Measurements from ENCODE around the gene GLYATL2.

DNA sequence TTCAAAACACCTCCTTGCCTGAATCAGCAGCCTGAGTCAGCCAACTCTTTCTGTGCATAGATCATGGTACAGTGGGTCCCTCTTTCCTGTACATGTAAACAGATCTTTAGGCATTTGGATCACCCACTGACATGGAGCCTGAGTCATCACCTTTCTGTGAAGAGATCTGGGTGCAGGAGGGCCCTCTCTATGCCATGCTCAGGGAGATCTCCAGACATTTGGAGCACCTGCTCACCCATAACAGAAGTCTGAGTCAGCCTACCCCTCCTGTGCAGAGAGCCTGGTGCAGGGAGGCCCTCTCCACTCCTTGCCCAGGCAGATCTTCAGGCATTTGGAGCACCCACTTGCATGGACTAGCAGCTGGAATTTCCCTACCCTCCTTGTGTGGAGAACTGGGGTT is 56.6 kb downstream of the GLYATL2 start:
- TF ChIP-seq, protein P1, sequence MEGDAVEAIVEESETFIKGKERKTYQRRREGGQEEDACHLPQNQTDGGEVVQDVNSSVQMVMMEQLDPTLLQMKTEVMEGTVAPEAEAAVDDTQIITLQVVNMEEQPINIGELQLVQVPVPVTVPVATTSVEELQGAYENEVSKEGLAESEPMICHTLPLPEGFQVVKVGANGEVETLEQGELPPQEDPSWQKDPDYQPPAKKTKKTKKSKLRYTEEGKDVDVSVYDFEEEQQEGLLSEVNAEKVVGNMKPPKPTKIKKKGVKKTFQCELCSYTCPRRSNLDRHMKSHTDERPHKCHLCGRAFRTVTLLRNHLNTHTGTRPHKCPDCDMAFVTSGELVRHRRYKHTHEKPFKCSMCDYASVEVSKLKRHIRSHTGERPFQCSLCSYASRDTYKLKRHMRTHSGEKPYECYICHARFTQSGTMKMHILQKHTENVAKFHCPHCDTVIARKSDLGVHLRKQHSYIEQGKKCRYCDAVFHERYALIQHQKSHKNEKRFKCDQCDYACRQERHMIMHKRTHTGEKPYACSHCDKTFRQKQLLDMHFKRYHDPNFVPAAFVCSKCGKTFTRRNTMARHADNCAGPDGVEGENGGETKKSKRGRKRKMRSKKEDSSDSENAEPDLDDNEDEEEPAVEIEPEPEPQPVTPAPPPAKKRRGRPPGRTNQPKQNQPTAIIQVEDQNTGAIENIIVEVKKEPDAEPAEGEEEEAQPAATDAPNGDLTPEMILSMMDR (IDR thresholded peaks at IDR 0.05 in 8 of 11, conservative IDR thresholded peaks at IDR 0.05 in 3 of 11): no peak
- TF ChIP-seq POLR2AphosphoS5 (IDR thresholded peaks at IDR 0.05) (no peak), POLR2A (IDR thresholded peaks at IDR 0.05) (no peak)

Data from spleen (tissue), 7 donors.